OCI-LY7 (cell line): Measurements from ENCODE around the gene KRT40.

ENCODE experiments used
- EZH2phosphoT487 ChIP-seq: fragments of 200-600 bp; sonication (generic); IDR thresholded peaks from 2 replicates; pipeline ENCODE4 v1.6.1; 2018; ENCODE audit warnings: low read depth, borderline replicate concordance, mild to moderate bottlenecking, mixed run types, antibody characterized with exemption, low read length, moderate library complexity, mixed read lengths
- TF ChIP-seq, protein P1 (sequence below): fragments of 200-600 bp; sonication (generic); conservative IDR thresholded peaks from 2 replicates; pipeline ENCODE4 v1.5.1; 2014; ENCODE audit warnings: mild to moderate bottlenecking, antibody characterized with exemption, low read length, moderate library complexity, mixed read lengths

DNA sequence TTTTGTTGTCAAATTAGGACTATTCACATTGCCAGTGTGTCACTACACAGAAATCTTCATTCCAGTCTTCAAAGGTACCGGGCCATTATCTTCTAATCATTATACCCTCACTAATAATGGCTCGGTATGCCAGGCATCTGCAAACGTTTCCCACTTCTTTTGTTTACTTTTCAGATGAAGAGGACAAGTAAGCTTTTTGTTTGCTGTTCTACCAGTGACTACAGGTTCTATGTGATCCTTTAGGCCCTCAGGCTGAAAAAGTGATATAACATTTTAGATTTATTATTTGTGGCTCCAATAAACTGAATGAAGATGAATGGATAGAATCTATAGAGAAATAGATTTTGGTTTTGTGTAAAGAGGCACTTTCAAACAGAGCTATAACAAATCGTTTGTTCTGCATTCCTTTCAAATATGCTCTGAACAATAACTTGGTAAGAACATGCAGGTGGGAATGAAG, 25.2 kb upstream of the KRT40 start:
- TF ChIP-seq, protein P1, sequence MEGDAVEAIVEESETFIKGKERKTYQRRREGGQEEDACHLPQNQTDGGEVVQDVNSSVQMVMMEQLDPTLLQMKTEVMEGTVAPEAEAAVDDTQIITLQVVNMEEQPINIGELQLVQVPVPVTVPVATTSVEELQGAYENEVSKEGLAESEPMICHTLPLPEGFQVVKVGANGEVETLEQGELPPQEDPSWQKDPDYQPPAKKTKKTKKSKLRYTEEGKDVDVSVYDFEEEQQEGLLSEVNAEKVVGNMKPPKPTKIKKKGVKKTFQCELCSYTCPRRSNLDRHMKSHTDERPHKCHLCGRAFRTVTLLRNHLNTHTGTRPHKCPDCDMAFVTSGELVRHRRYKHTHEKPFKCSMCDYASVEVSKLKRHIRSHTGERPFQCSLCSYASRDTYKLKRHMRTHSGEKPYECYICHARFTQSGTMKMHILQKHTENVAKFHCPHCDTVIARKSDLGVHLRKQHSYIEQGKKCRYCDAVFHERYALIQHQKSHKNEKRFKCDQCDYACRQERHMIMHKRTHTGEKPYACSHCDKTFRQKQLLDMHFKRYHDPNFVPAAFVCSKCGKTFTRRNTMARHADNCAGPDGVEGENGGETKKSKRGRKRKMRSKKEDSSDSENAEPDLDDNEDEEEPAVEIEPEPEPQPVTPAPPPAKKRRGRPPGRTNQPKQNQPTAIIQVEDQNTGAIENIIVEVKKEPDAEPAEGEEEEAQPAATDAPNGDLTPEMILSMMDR: no peak
- no peak for TF ChIP-seq EZH2phosphoT487
